ENCODE results near the gene DAGLB. TPM values are rescaled to one million over a fixed set of nuclear protein-coding genes. Genes with fewer than 3 reads are reported as not detected.
A peak's percentile ranks its signal among the peaks of the same experiment; 100 is the strongest.
"Not testable (repeated sequence)": the region's sequence is repeated elsewhere in the genome, so short reads cannot be mapped to it uniquely, and the experiment has no call there.

DAGLB gene
- total RNA-seq, 2 donors from 2014 or later, result 9.7 to 20.4 TPM

GRCh38 chr7:6386779-6387178 is 61.0 kb downstream of the DAGLB start:
- no peaks in the 10 kb centered on the region for H3K9me3 ChIP-seq
- no peak for DNase-seq (ENCODE audit: low spot score)
- H3K4me3 ChIP-seq, result no peak overlapping the region
- H3K27me3 ChIP-seq (replicated peaks; ENCODE audit: insufficient read depth), result no peaks in the 10 kb centered on the region
- 93% methylated on average over 3 of the region's 3 CpGs for WGBS
- no peak overlapping the region for H3K27ac ChIP-seq
- TF ChIP-seq POLR2AphosphoS5 (IDR thresholded peaks at IDR 0.05), result no peak
- no peak for TF ChIP-seq POLR2A (IDR thresholded peaks at IDR 0.05)
- TF ChIP-seq CTCF (IDR thresholded peaks at IDR 0.05), result no peak
- H3K36me3 ChIP-seq, result no peaks in the 10 kb centered on the region
- peaks cover 14% of the 10 kb centered on the region for H3K4me1 ChIP-seq (replicated peaks)
- intact Hi-C loops (cut with DNase I), result no loop called here

- no peaks in the 10 kb centered on the region for H3K36me3 ChIP-seq
- H3K9me3 ChIP-seq, result no peaks in the 10 kb centered on the region
- H3K4me1 ChIP-seq (replicated peaks), result peaks cover 14% of the 10 kb centered on the region
- H3K27ac ChIP-seq, result peak overlapping the region; percentile 28 to 60
- no peak overlapping the region for H3K4me3 ChIP-seq
- no peak for DNase-seq (ENCODE audit: low spot score)
- no peak for TF ChIP-seq POLR2AphosphoS5 (IDR thresholded peaks at IDR 0.05)
- no peak for TF ChIP-seq POLR2A (IDR thresholded peaks at IDR 0.05)
- no peak for TF ChIP-seq CTCF (IDR thresholded peaks at IDR 0.05)
- H3K27me3 ChIP-seq (replicated peaks; ENCODE audit: insufficient read depth), result no peaks in the 10 kb centered on the region
- WGBS, result 65% methylated on average over 4 of the region's 4 CpGs
- intact Hi-C loops (cut with DNase I), result no loop called here
Measured at GRCh38 chr7:6385909-6386560, 61.7 kb downstream of the DAGLB start.

DNA sequence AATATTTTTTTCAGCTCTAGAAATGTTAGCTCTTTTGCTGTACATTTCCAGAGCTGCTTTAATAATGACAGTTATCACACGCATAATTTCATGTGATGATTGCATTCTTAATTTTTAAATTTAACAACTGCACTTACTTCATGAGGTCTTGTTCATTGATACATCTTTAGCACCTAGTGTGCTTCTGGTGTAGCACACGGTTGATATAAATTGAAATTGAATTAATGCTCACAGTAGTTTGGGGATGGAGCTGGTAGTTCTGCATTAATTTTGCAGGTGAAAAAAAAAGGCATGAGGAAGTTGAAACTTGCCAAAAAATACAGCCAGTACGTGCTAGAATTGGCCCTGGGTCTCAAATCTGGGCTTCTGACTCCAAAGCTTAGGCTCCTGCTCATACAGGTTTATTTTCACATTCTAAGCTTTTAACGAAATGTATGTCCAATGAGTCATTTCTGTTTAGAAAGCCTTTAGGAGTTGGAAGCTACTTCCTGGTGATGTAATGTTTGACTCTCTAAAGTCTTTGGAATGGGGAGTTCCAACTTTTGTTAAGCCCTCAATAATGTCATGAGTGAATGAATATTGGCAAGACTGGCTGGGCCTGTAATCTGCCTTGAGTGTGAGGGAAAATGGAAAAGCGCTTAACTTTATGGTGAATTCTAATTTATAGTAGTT is 62.5 kb downstream of the DAGLB start:
- DNase-seq (ENCODE audit: low spot score), result peak; percentile 45
- intact Hi-C loops (cut with DNase I), result no loop called here
- Histone ChIP-seq H3K27ac (peak overlapping the region; percentile 28 to 60), H3K4me3 (no peak overlapping the region), H3K9me3 (no peaks in the 10 kb centered on the region), H3K36me3 (no peaks in the 10 kb centered on the region), H3K27me3 (replicated peaks; ENCODE audit: insufficient read depth) (no peaks in the 10 kb centered on the region), H3K4me1 (replicated peaks) (peaks cover 14% of the 10 kb centered on the region)
- TF ChIP-seq CTCF (IDR thresholded peaks at IDR 0.05) (no peak), POLR2A (IDR thresholded peaks at IDR 0.05) (no peak), POLR2AphosphoS5 (IDR thresholded peaks at IDR 0.05) (peak; percentile 93)
- 24% methylated on average over 5 of the region's 5 CpGs for WGBS

DNA sequence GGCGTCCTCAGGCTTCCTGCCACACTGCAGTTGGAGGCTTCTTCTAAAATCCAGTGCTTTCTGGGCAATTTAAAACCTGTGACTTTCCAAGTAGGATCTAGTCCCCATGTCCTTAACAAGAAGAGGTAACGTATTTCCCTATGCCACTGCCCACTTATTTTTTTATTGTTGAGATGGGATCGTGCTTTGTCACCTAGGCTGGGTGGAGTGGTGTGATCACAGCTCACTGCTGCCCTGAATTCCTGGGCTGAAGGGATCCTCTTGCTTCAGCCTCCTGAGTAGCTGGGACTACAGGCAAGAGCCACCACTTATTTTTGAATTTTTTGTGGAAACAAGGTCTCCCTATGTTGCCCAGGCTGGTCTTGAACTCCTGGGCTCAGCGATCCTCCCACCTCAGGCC is 63.4 kb downstream of the DAGLB start:
- H3K4me1 ChIP-seq (replicated peaks), result peaks cover 14% of the 10 kb centered on the region
- intact Hi-C loops (cut with DNase I), result no loop called here
- no peaks in the 10 kb centered on the region for H3K27me3 ChIP-seq (replicated peaks; ENCODE audit: insufficient read depth)
- TF ChIP-seq POLR2AphosphoS5 (IDR thresholded peaks at IDR 0.05) (no peak), CTCF (IDR thresholded peaks at IDR 0.05) (no peak), POLR2A (IDR thresholded peaks at IDR 0.05) (no peak)
- WGBS, result 78% methylated on average over 4 of the region's 4 CpGs
- H3K4me3 ChIP-seq, result no peak overlapping the region
- H3K36me3 ChIP-seq, result no peaks in the 10 kb centered on the region
- DNase-seq (ENCODE audit: low spot score), result no peak
- peak overlapping the region in 1 of 2 donors; percentile 60 for H3K27ac ChIP-seq
- no peaks in the 10 kb centered on the region for H3K9me3 ChIP-seq

- no peak for DNase-seq (ENCODE audit: low spot score)
- Histone ChIP-seq H3K4me1 (replicated peaks) (peaks cover 14% of the 10 kb centered on the region), H3K27ac (no peak overlapping the region), H3K9me3 (no peaks in the 10 kb centered on the region), H3K27me3 (replicated peaks; ENCODE audit: insufficient read depth) (no peaks in the 10 kb centered on the region), H3K4me3 (no peak overlapping the region), H3K36me3 (no peaks in the 10 kb centered on the region)
- TF ChIP-seq POLR2AphosphoS5 (IDR thresholded peaks at IDR 0.05), result no peak
- no peak for TF ChIP-seq POLR2A (IDR thresholded peaks at IDR 0.05)
- no peak for TF ChIP-seq CTCF (IDR thresholded peaks at IDR 0.05)
- intact Hi-C loops (cut with DNase I), result no loop called here
- 75% methylated on average over 5 of the region's 5 CpGs for WGBS
Measured at GRCh38 chr7:6382817-6383216, 64.9 kb downstream of the DAGLB start.

GRCh38 chr7:6381846-6382245 is 65.9 kb downstream of the DAGLB start:
- 90% methylated on average over 11 of the region's 11 CpGs for WGBS
- H3K4me1 ChIP-seq (replicated peaks), result peaks cover 14% of the 10 kb centered on the region
- H3K4me3 ChIP-seq; H3K9me3 ChIP-seq; intact Hi-C loops (cut with DNase I); H3K27ac ChIP-seq; H3K36me3 ChIP-seq; DNase-seq (ENCODE audit: low spot score); H3K27me3 ChIP-seq (replicated peaks; ENCODE audit: insufficient read depth): not testable (repeated sequence)

Data from prostate gland (tissue), 2 donors.